ENCODE measurements around the gene KCNH1. TPM values are rescaled to one million over a fixed set of nuclear protein-coding genes. Genes with fewer than 3 reads are reported as not detected.
"Not testable (repeated sequence)": the region's sequence is repeated elsewhere in the genome, so short reads cannot be mapped to it uniquely, and the experiment has no call there.

Gene KCNH1
- total RNA-seq, 1 donor from 2014 or later, result not detected

- Histone ChIP-seq H3K27me3 (ENCODE audit: low read depth) (no peaks in the 10 kb centered on the region), H3K9me3 (no peaks in the 10 kb centered on the region), H3K4me3 (no peak overlapping the region), H3K4me1 (no peaks in the 10 kb centered on the region), H3K36me3 (no peaks in the 10 kb centered on the region), H3K27ac (no peak overlapping the region)
- intact Hi-C loops (cut with DNase I), result no loop called here
- ATAC-seq, result no peak
- TF ChIP-seq CTCF (IDR thresholded peaks at IDR 0.05), result no peak
- no peak for DNase-seq
These were observed 126.1 kb downstream of the KCNH1 start for GRCh38 chr1:211007830-211008229.

- ATAC-seq; intact Hi-C loops (cut with DNase I); H3K36me3 ChIP-seq; H3K27me3 ChIP-seq (ENCODE audit: low read depth); H3K4me1 ChIP-seq; H3K27ac ChIP-seq; DNase-seq; H3K4me3 ChIP-seq; H3K9me3 ChIP-seq: not testable (repeated sequence)
These were observed 138.0 kb downstream of the KCNH1 start for GRCh38 chr1:210995931-210996330.

DNA sequence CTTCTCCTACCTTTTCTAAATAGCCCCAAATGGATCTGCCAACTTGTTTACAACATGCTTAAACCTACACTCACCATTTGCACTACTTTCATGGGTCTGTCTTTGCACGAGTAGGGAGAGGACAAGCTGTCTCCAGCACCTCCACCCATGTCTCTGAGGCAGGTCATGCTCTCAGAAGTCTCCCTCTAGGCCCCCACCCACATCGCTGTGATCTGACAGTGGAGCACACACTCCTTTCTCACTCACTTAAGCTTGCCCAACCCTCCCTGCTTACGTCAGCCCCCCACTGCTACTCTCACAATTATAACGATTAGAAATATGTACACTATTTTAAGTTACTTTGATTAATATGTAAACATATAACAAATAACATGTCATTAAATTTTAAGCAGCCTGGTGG is 141.1 kb downstream of the KCNH1 start:
- no peaks in the 10 kb centered on the region for H3K36me3 ChIP-seq
- no peaks in the 10 kb centered on the region for H3K4me1 ChIP-seq
- no peak overlapping the region for H3K27ac ChIP-seq
- TF ChIP-seq CTCF (IDR thresholded peaks at IDR 0.05), result no peak
- no peak overlapping the region for H3K4me3 ChIP-seq
- DNase-seq, result no peak
- no peaks in the 10 kb centered on the region for H3K9me3 ChIP-seq
- intact Hi-C loops (cut with DNase I), result no loop called here
- ATAC-seq, result no peak
- H3K27me3 ChIP-seq (ENCODE audit: low read depth), result no peaks in the 10 kb centered on the region

DNA sequence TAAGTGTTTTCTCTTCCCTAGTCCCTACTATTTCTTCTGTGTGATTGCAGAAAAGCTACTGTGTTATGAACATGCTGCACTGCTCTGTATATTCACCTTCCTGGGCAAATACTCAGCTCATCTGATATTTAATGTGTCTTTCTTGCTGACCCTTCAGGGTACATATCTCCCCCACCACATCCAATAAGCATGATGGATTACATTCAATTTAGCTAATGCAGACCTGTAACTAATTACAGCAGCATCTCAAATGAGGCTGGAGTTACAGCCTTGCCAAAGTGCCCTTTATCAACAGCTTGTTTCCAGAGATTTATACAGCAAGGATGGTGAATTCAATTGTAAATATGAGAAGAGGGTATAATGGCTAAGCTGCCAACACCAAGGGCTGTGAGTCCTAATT is 144.0 kb downstream of the KCNH1 start:
- H3K27ac ChIP-seq, result no peak overlapping the region
- H3K27me3 ChIP-seq (ENCODE audit: low read depth), result no peaks in the 10 kb centered on the region
- H3K4me1 ChIP-seq, result no peaks in the 10 kb centered on the region
- ATAC-seq (no peak), DNase-seq (no peak)
- no peaks in the 10 kb centered on the region for H3K9me3 ChIP-seq
- TF ChIP-seq CTCF (IDR thresholded peaks at IDR 0.05), result no peak
- no peak overlapping the region for H3K4me3 ChIP-seq
- H3K36me3 ChIP-seq, result no peaks in the 10 kb centered on the region
- intact Hi-C loops (cut with DNase I), result no loop called here

DNA sequence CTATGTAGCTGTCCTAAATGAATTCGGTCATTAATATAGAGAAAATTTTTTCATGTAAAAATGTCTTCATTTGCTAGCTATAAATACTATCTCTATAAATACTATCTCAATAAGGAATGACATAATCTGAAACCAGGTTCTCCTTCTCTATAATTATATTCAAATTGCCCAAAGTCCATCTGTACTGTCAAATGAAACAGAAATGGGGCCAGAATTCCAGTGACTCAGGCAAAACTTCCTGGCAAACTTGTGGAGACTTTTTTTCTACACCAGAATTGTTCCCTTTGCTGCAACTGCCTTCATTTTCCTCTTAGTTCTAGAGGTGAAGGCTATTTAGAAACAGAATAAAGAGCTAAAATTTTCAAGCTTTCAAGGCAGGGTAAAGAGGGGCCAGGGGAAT is 152.5 kb downstream of the KCNH1 start:
- intact Hi-C loops (cut with DNase I), result no loop called here
- H3K4me3 ChIP-seq, result no peak overlapping the region
- TF ChIP-seq CTCF (IDR thresholded peaks at IDR 0.05), result no peak
- no peaks in the 10 kb centered on the region for H3K4me1 ChIP-seq
- DNase-seq, result no peak
- no peaks in the 10 kb centered on the region for H3K27me3 ChIP-seq (ENCODE audit: low read depth)
- H3K9me3 ChIP-seq, result peaks cover 5% of the 10 kb centered on the region
- ATAC-seq, result no peak
- H3K27ac ChIP-seq, result no peak overlapping the region
- no peaks in the 10 kb centered on the region for H3K36me3 ChIP-seq

DNA sequence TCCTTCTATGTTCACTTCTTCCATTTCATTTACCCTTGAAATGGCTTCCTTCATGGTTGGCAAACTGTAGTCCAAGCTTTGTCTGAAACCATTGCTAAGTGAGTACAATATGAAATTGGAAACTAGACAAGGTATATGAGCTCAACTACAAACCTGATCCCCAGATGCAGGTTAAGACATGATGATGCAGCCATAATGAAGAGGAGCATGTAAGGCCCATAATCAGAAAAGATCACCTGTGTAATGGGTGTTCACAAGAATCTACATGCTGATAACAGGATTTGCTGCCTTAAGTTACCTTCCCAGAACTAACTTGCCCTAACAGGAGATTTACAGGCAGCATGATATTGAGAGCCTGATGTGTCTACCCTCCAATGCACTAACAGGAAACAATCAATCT is 153.9 kb downstream of the KCNH1 start:
- DNase-seq, result no peak

More for the DNA sequence above, 153.9 kb downstream of the KCNH1 start:
- no peak for ATAC-seq
- no peaks in the 10 kb centered on the region for H3K27me3 ChIP-seq (ENCODE audit: low read depth)
- no peaks in the 10 kb centered on the region for H3K4me1 ChIP-seq
- no peak overlapping the region for H3K4me3 ChIP-seq
- intact Hi-C loops (cut with DNase I), result no loop called here
- H3K9me3 ChIP-seq, result peaks cover 5% of the 10 kb centered on the region
- H3K27ac ChIP-seq, result no peak overlapping the region
- no peaks in the 10 kb centered on the region for H3K36me3 ChIP-seq
- TF ChIP-seq CTCF (IDR thresholded peaks at IDR 0.05), result no peak

All from lower lobe of right lung (tissue), 2 donors.